K562 (cell line): Measurements from ENCODE around the gene PKD1L1.

Source experiments
- ARHGAP35 ChIP-seq: fragments of 450-650 bp; IDR thresholded peaks from 2 replicates; pipeline ENCODE4 v1.6.1; 2018; ENCODE audit not compliant: partially characterized antibody
- BCL6 ChIP-seq: fragments of 250-450 bp; sonication (Bioruptor Pico); IDR thresholded peaks from 2 replicates; pipeline ENCODE4 v1.4.0; 2020
- EZH2 ChIP-seq: IDR thresholded peaks from 2 replicates; pipeline ENCODE4 v1.6.1; 2012; ENCODE audit warnings: low read depth, mild to moderate bottlenecking, inconsistent platforms, low read length, borderline replicate concordance
- TF ChIP-seq, protein P1 (sequence below): sonication (generic); formaldehyde crosslinking; IDR thresholded peaks from 2 replicates; pipeline ENCODE4 v1.8.1; 2022; ENCODE audit warnings: missing genetic modification reagents

DNA sequence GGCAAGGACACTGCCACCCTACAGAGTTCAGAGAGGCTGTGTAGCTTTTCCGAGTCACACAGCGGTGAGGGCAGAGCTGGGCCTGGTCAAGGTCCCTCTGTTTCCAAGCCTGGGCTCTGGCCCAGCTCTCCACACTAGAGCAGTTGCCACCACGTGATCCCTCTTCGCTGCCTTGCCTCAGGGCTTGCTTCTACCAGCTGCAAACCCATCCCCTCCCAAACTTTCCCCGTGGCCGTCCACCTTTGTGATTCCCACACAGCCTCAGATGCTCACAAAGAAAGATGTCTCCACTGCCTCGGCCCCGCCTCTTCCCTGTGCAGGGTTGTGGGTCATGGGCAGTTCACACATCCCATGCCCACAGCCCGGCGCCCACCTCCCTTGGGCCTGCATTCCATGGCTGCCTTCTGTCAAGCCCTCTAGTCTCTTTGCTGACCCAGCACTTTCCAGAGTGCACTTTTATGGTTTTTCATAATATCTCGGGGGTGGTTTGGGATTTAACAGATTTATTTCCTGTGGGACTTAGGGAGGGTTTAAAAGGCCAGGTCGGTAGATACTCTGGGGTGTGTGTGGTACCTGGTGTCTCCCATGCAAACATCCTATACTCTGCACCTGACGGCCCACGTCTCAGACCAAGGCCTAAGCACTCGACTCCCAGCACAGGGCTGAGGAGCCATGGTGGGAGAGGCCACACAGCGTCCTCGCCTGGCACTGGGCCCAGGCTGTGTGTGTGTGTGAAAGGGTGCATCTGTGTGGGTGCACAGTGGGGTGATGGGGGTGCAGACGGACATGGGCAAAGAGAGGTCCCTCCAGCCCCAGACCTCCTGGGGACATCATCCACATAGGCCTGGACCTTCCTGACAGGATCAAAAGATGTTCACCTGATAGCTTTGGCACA, 59.6 kb downstream of the PKD1L1 start:
- TF ChIP-seq EZH2, result no peak
- TF ChIP-seq, protein P1, sequence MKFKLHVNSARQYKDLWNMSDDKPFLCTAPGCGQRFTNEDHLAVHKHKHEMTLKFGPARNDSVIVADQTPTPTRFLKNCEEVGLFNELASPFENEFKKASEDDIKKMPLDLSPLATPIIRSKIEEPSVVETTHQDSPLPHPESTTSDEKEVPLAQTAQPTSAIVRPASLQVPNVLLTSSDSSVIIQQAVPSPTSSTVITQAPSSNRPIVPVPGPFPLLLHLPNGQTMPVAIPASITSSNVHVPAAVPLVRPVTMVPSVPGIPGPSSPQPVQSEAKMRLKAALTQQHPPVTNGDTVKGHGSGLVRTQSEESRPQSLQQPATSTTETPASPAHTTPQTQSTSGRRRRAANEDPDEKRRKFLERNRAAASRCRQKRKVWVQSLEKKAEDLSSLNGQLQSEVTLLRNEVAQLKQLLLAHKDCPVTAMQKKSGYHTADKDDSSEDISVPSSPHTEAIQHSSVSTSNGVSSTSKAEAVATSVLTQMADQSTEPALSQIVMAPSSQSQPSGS (CRISPR knock-in tag), result no peak
- TF ChIP-seq ARHGAP35, result no peak
- TF ChIP-seq BCL6 (CRISPR knock-in tag), result no peak
